ENCODE results near the gene PURB.
A peak's percentile ranks its signal among the peaks of the same experiment; 100 is the strongest.
"Not testable (repeated sequence)": the region's sequence is repeated elsewhere in the genome, so short reads cannot be mapped to it uniquely, and the experiment has no call there.

PURB gene

GRCh38 chr7:44847920-44848634, 37.3 kb downstream of the PURB start, which contains the start of gene H2AZ2:
TSS of gene H2AZ2 (minus strand) at chr7:44848087. CDS start at chr7:44847971, 116 bp downstream.
- Histone ChIP-seq H3K9me3 (ENCODE audit: severe bottlenecking) (no peaks in the 10 kb centered on the region), H3K27me3 (ENCODE audit: insufficient read depth, low read depth, severe bottlenecking) (no peaks in the 10 kb centered on the region), H3K4me3 (ENCODE audit: low read depth, low read length) (peak within 1 kb of the TSS; percentile 94), H3K36me3 (peaks cover 5% of the 10 kb centered on the region), H3K27ac (peak within 1 kb of the TSS; percentile 100)
- TF ChIP-seq CTCF (IDR thresholded peaks at IDR 0.05; ENCODE audit: low read depth, low read length) = no peak
- DNase-seq = peak; percentile 100

- peaks cover 8% of the 10 kb centered on the region for H3K36me3 ChIP-seq
- no peaks in the 10 kb centered on the region for H3K27me3 ChIP-seq (ENCODE audit: insufficient read depth, low read depth, severe bottlenecking)
- peak overlapping the region; percentile 96 for H3K27ac ChIP-seq
- TF ChIP-seq CTCF (IDR thresholded peaks at IDR 0.05; ENCODE audit: low read depth, low read length) = peak; percentile 84
- peak; percentile 85 for DNase-seq
- H3K9me3 ChIP-seq (ENCODE audit: severe bottlenecking) = no peaks in the 10 kb centered on the region
- peak overlapping the region; percentile 94 for H3K4me3 ChIP-seq (ENCODE audit: low read depth, low read length)
Observed at GRCh38 chr7:44847509-44847919, 37.8 kb downstream of the PURB start.

- Histone ChIP-seq H3K27ac (peak overlapping the region; percentile 96), H3K27me3 (ENCODE audit: insufficient read depth, low read depth, severe bottlenecking) (no peaks in the 10 kb centered on the region), H3K9me3 (ENCODE audit: severe bottlenecking) (no peaks in the 10 kb centered on the region), H3K36me3 (peaks cover 14% of the 10 kb centered on the region), H3K4me3 (ENCODE audit: low read depth, low read length) (peak overlapping the region; percentile 94)
- no peak for DNase-seq
- TF ChIP-seq CTCF (IDR thresholded peaks at IDR 0.05; ENCODE audit: low read depth, low read length) = no peak
Observed at GRCh38 chr7:44846816-44847508, 38.4 kb downstream of the PURB start.

- peaks cover 20% of the 10 kb centered on the region for H3K36me3 ChIP-seq
- H3K9me3 ChIP-seq (ENCODE audit: severe bottlenecking); H3K27ac ChIP-seq; DNase-seq; H3K27me3 ChIP-seq (ENCODE audit: insufficient read depth, low read depth, severe bottlenecking): not testable (repeated sequence)
- peak overlapping the region; percentile 94 for H3K4me3 ChIP-seq (ENCODE audit: low read depth, low read length)
Observed at GRCh38 chr7:44846390-44846789, 38.9 kb downstream of the PURB start.

- H3K36me3 ChIP-seq = peaks cover 29% of the 10 kb centered on the region
- no peak for DNase-seq
- no peaks in the 10 kb centered on the region for H3K9me3 ChIP-seq (ENCODE audit: severe bottlenecking)
- TF ChIP-seq CTCF (IDR thresholded peaks at IDR 0.05; ENCODE audit: low read depth, low read length) = no peak
- H3K27ac ChIP-seq = no peak overlapping the region
- no peak overlapping the region for H3K4me3 ChIP-seq (ENCODE audit: low read depth, low read length)
- no peaks in the 10 kb centered on the region for H3K27me3 ChIP-seq (ENCODE audit: insufficient read depth, low read depth, severe bottlenecking)
Observed at GRCh38 chr7:44845451-44845850, 39.9 kb downstream of the PURB start.

- DNase-seq; H3K27ac ChIP-seq; H3K27me3 ChIP-seq (ENCODE audit: insufficient read depth, low read depth, severe bottlenecking); H3K9me3 ChIP-seq (ENCODE audit: severe bottlenecking); H3K4me3 ChIP-seq (ENCODE audit: low read depth, low read length): not testable (repeated sequence)
- peaks cover 49% of the 10 kb centered on the region for H3K36me3 ChIP-seq
Observed at GRCh38 chr7:44843440-44843839, 41.9 kb downstream of the PURB start.

GRCh38 chr7:44842675-44843074, 42.7 kb downstream of the PURB start:
- H3K27ac ChIP-seq; H3K9me3 ChIP-seq (ENCODE audit: severe bottlenecking); H3K27me3 ChIP-seq (ENCODE audit: insufficient read depth, low read depth, severe bottlenecking); H3K4me3 ChIP-seq (ENCODE audit: low read depth, low read length): not testable (repeated sequence)
- peaks cover 55% of the 10 kb centered on the region for H3K36me3 ChIP-seq
- DNase-seq = peak; percentile 78

All from WERI-Rb-1 (cell line).